Embryonic facial prominence (tissue), 1 donor: ENCODE measurements around the gene TMIGD1.

Source experiments
- DNase-seq: peaks from one replicate; pipeline ENCODE4 v3.0.0-alpha.2; 2016; ENCODE audit errors: extremely low spot score

TMIGD1 gene

DNA sequence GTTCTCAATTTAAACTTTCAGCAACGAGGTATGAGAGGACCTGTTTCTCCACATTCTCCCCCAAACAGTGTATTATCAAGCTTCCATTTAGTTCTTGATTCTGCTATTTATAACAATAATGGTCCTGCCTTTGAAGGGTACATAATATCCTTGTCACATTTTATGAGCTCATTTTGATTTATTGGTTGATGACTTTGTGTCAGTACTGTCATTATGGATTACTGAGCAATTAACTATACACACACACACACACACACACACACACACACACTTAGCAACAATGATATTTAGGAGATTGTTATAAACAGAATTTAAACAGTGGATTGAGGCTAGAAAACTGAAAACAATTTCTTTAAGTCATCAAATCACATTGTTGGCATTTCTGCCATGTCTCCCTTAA lies 7.0 kb downstream of the TMIGD1 start:
- DNase-seq, result no peak

DNA sequence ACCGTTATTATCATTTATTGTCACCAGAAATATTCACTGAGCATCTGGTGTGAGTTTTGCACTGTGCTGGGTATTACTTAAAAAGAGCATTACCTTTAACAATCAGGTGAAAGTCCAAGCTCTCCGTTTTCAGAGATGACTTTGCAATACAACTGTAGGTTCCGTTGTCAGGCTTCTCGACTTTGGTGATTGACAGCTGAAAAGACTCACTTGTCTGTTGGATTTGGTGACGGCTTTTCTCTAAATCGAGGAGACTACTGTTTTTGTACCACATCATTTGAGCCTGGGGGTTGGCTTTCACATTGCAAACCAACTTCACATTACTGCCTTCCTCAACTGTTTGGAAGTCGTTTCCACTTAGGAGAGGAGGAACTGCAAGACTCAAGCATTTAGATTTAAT lies 9.1 kb downstream of the TMIGD1 start:
- DNase-seq, result no peak

GRCh38 chr17:30323895-30324319 lies 9.9 kb downstream of the TMIGD1 start:
- DNase-seq, result no peak

GRCh38 chr17:30323262-30323894 lies 10.5 kb downstream of the TMIGD1 start:
- DNase-seq, result no peak

GRCh38 chr17:30321314-30321713 lies 12.5 kb downstream of the TMIGD1 start:
- no peak for DNase-seq

GRCh38 chr17:30318155-30318554 lies 15.7 kb downstream of the TMIGD1 start:
- no peak for DNase-seq

- DNase-seq, result no peak
Observed at GRCh38 chr17:30316736-30317135, 17.1 kb downstream of the TMIGD1 start.

DNA sequence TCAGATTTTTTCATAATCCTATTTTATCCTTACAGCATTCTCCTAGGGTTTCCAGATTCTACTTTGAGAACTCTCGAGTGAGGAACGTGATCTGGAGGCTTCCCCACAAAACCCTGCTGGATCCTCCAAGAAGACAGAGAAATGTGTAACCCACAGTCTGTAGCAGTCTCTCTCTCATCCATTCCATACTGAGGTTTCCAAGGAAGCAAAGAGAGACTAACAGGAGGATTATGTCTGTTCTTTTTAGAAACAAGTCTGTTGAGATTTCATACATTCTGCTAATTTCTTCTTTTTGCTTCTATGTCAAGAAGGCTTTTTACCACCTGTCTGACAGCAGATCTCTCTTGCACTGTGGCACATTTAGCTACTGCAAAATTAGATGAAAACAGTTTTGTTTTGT lies 18.8 kb downstream of the TMIGD1 start:
- DNase-seq, result no peak

- DNase-seq, result no peak
Observed at GRCh38 chr17:30314474-30314873, 19.4 kb downstream of the TMIGD1 start.

DNA sequence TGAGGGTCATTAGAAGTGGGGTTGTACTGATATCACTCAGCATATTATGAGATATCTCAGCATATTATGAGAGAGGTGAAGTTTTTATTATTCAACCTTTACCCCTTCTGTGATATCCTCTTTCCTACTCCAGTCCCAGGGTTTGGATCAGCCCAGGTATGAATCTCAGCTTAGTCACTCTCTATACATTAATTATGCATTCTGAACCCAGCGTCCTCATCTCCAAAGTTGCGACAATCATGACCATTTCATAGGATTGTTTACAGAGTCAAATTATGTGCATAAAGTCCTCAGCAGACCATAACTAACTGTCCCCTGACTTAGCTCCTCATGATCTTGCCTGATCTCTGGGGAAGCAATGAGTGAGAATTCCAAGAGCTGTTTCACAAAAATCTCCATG lies 21.6 kb downstream of the TMIGD1 start:
- DNase-seq, result no peak

DNA sequence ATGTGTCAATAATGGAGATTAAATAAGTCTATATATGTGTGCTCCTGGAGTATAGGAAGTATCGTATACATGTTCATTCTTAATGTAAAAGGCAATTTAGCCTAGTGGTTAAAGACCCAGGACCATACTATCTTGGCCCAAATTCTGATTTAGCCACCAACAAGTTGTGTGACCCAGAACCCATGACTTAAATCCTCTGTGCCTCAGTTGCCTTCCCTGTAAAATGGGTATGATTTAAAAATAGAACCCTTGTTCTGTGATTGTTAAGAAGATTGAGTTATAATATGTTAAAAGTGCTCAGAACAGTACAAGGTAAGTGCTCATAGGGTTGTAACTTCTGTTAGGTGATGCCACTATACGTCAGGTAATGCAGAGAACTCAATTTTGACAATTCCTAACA lies 23.3 kb downstream of the TMIGD1 start:
- no peak for DNase-seq

DNA sequence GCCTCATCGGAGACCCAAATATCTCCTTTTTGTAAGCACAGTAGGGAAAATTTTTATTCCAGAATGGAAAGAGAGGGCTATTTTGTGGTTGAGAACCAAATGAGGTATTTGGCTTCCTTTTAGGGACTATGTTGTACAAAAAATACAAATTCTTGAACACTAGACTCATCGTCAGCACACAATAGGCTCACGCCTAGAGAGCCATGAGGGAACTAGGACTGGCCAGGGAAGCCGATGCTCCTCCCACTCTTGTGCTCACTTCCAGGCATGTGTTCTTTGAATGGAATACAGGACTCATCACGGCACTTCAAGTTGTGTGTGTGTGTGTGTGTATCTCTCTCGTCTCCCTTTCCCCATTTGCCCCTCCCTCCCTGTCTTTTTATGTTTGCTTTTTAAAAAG lies 24.3 kb downstream of the TMIGD1 start:
- DNase-seq, result no peak

DNA sequence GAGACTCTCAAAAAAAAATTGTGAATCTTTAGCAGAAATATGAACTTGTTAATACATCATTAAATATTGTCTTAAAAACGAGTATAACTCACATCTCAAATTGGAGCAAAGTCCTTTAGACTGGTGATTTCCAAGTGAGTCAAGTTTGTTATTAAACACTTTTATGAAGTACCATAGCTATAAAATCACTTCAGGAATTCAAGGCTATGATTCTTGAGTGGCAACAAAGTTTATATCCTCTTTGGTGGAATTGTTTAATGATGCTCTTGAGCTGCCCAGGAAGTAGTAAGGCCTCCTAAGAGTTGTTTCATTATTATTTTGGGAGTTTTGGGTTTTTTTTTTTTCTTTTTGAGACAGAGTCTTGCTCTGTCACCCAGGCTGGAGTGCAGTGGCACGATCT lies 25.5 kb downstream of the TMIGD1 start:
- no peak for DNase-seq

- no peak for DNase-seq
Observed at GRCh38 chr17:30304778-30305177, 29.1 kb downstream of the TMIGD1 start.

GRCh38 chr17:30302241-30302640 lies 31.6 kb downstream of the TMIGD1 start:
- DNase-seq, result no peak

- no peak for DNase-seq
Observed at GRCh38 chr17:30300818-30301217, 33.0 kb downstream of the TMIGD1 start.

GRCh38 chr17:30299000-30299399 lies 34.9 kb downstream of the TMIGD1 start:
- DNase-seq, result no peak

DNA sequence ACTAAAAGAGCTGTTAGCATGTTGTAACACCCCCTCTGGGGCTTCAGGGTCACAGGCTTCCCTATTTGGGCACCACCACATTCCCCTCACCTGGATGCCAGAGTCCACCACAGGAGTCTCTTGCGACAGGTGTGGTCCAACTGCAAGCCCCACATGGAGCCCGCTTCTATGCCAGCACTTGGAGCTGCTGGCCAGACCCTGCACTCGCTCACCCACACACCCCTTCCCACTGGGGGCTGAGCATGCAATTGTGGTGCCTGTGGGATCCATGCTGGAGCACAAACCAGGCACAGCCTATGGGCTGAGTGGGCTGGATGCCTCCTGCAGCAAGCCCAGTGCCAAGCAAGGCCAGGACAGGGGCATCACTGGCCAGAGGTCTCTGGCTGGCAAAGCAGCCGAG lies 36.1 kb downstream of the TMIGD1 start:
- DNase-seq, result no peak

DNA sequence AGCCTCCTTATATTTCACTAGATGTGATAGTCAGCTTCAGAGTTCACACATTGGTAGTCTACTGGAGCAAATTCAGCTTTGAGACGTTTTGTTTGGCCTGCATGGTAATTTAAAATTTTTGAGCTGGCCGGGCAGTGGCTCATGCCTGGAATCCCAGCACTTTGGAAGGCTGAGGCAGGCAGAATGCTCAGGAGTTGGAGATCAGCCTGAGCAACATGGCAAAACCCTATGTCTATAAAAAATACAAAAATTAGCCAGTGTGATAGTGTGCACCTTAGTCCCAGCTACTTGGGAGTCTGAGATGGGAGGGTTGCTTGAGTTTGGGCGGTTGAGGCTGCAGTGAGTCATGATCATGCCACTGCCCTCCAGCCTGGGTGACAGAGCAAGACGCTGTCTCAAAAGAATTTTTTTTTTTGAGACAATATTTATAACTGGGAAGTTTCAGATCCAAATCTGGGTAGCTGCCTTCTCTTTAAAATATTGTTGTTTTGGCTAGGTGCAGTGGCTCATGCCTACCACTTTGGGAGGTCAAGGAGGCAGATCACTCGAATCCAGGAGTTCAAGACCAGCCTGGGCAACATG lies 37.3 kb downstream of the TMIGD1 start:
- no peak for DNase-seq

- no peak for DNase-seq
Observed at GRCh38 chr17:30292286-30292858, 41.5 kb downstream of the TMIGD1 start.

DNA sequence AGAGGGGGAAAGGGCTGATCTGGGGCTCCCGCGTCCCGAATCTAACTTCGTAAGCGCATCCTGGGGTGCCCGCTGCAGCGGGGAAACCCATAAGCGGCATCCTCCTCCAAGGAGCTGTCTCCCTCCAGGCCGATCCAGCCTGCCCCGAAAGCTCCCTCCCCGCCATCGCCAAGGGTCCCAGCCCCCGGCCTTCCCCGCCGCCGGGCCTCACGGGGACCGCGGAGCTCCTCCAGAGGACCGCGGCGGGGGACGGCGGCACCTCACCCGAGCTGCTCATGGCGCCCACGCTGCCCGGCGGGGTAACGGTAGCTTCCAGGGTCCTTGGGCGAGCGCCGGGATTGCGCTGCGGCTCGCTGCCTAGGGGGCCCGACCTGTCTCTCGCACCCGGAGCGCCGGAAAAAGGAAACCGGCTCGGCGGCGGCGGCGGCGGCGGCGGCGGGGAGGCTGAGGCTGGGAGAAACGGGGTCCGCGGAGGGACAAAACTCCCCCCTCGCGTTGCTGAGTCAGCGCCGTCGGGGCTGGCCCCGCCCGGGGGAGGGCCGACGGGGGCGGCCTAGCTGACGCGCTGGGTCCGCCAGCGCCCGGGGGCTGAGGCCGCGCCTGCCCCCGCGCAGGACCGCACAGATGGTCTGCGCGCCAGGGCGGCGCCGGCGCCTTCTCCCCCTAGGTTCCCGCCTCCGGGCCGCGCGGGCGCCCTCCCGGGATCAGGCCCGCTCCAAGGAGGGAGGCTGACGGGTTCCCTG lies 42.1 kb downstream of the TMIGD1 start, which contains the start of gene BLMH:
Gene BLMH (minus strand): TSS at position 402 of the 743 bp plus-strand sequence. CDS start 125 bp downstream, at position 277.
- DNase-seq, result no peak

DNA sequence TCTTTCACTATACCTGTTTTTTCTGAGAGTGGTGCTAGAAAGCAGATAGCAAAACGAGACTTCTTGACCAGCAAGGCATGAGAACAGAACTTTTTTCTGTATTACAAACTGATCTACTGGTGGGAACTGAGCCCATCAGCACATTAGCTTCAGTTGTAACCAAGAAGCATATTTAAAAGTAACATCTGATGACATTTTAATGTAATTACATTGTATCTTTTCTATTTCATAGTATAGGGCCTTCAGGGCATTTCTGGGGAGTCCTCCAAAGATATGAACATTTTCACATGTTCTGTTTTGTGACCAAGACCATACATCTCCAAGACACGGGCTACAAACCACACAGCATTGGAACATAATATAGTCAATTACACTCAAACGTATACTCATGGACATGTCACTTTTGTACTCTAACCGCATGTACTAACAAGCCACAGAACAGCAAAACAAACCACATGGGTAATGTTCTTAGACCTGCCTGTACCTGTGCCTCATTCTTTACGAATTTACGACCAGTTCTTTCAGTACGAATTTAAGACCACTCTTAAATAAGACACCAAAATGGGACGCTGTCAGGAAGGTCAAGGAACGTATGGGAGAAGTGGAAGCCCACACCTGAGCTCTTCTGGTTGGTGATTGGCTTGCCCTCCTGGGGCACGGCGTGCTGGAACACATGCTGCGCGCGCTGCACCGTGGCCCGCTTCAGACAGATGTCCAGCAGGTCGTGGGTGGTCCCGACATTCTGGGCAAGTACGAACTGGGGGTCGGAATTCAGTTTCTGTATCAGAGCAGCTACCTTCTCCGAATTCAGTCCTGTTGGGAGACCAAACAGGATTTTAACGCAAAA lies 42.9 kb downstream of the TMIGD1 start:
- no peak for DNase-seq
